Kidney (tissue), 14 donors: Measurements from ENCODE around the gene XRCC5. TPM values are rescaled to one million over a fixed set of nuclear protein-coding genes. Genes with fewer than 3 reads are reported as not detected.

Source experiments
- DNase-seq, 5 donors: peaks; one replicate each; pipeline ENCODE4 v3.0.0-alpha.2; 2013 to 2020
- FAIRE-seq: peaks from 2 replicates; lab custom pipeline; 2012; peaks lifted over from hg19 to GRCh38; lab: Jason Lieb, UNC
- H3K27ac ChIP-seq, 2 donors: one replicate each; pipeline ENCODE4 v1.7.0; 2013; ENCODE audit warnings: low read depth in 2 of 2, low read length in 2 of 2, inconsistent platforms in 1 of 2
- H3K27me3 ChIP-seq: one replicate; pipeline ENCODE4 v1.7.1; 2013; ENCODE audit warnings: low read length, inconsistent platforms; ENCODE audit not compliant: control insufficient read depth, insufficient read depth
- H3K36me3 ChIP-seq, 3 donors: one replicate each; pipeline versions ENCODE4 v1.7.0 to v1.7.1; 2013; ENCODE audit warnings: low read length in 3 of 3, control low read depth in 1 of 3, inconsistent platforms in 1 of 3; ENCODE audit not compliant: insufficient read depth in 3 of 3, control insufficient read depth in 2 of 3
- H3K4me1 ChIP-seq, 3 donors: one replicate each; pipeline versions ENCODE4 v1.7.0 to v1.7.1; 2013; ENCODE audit warnings: low read length in 3 of 3, inconsistent platforms in 1 of 3, low read depth in 1 of 3; ENCODE audit not compliant: control insufficient read depth in 2 of 3, insufficient read depth in 2 of 3
- H3K4me3 ChIP-seq, 3 donors: one replicate each; pipeline versions ENCODE4 v1.7.0 to v1.8.1; 2013; ENCODE audit warnings: low read length in 3 of 3, control low read depth in 1 of 3, inconsistent platforms in 1 of 3
- H3K9ac ChIP-seq, 3 donors: one replicate each; pipeline versions ENCODE4 v1.7.0 to v1.7.1; 2013; ENCODE audit warnings: low read length in 3 of 3, control low read depth in 1 of 3, inconsistent platforms in 1 of 3
- H3K9me3 ChIP-seq, 3 donors: one replicate each; pipeline versions ENCODE4 v1.7.0 to v1.7.1; 2013; ENCODE audit warnings: low read length in 3 of 3, control low read depth in 1 of 3, inconsistent platforms in 1 of 3; ENCODE audit not compliant: control insufficient read depth in 2 of 3, insufficient read depth in 1 of 3
- CTCF ChIP-seq: IDR thresholded peaks from 3 replicates; pipeline ENCODE4 v1.5.1; 2012; ENCODE audit warnings: mild to moderate bottlenecking, moderate library complexity, borderline replicate concordance; ENCODE audit not compliant: insufficient read depth; ENCODE audit errors: extremely low read depth
- intact Hi-C: fragments of 100-400 bp; cut with DNase I; formaldehyde crosslinking; loops from one replicate; pipeline ENCODE4 v1.11.1; 2022
- polyA plus RNA-seq: library from polyadenylated mRNA; stranded (reverse); fragments of 350-450 nt; fragmentation: Illumina TruSeq; extraction: RNeasy Lipid Tissue Mini Kit (QIAGEN cat#74804); gene quantifications from one replicate; pipeline ENCODE4 v1.2.3, GENCODE V29; 2014; ENCODE audit warnings: low read depth, low replicate concordance; ENCODE audit not compliant: insufficient read depth
- total RNA-seq: library from RNA; stranded (reverse); fragmentation: NEBNext Ultra II Directional; extraction: Animal tissue kit (Norgen Biotek cat#: 25700); gene quantifications from one replicate; pipeline ENCODE4 v1.2.1, GENCODE V29; 2021
- donor health status: control.
- donor health status: control.
- donor health status: control.
- donor health status: control.
- donor health status: control.
- donor health status: DM: yes; HTN: yes; CAD: no.
- donor health status: Normal renal cell carcinoma (clear cell type).

XRCC5 gene
- total and polyA plus RNA-seq, 2 donors from 2014 or later = 90.7 to 265 TPM

- H3K9ac ChIP-seq = no peak overlapping the region
- no peak for DNase-seq
- no peaks in the 10 kb centered on the region for H3K4me1 ChIP-seq
Observed at GRCh38 chr2:216103213-216103612, 5.9 kb upstream of the XRCC5 start.

GRCh38 chr2:216104691-216105090, 4.5 kb upstream of the XRCC5 start:
- no peak overlapping the region for H3K4me3 ChIP-seq
- H3K36me3 ChIP-seq = peaks cover 0 to 3% (median 2%) of the 10 kb centered on the region in 3 donors
- no peaks in the 10 kb centered on the region for H3K27me3 ChIP-seq
- H3K9ac ChIP-seq = no peak overlapping the region
- no peak for DNase-seq
- H3K4me1 ChIP-seq = peaks cover 0 to 3% (median 2%) of the 10 kb centered on the region in 3 donors
- FAIRE-seq = no peak
- H3K9me3 ChIP-seq = no peaks in the 10 kb centered on the region
- H3K27ac ChIP-seq = no peak overlapping the region
- no peak for TF ChIP-seq CTCF
- intact Hi-C loops = no loop called here

More at GRCh38 chr2:216103213-216103612, 5.9 kb upstream of the XRCC5 start:
- no peaks in the 10 kb centered on the region for H3K27me3 ChIP-seq
- H3K4me3 ChIP-seq = no peak overlapping the region
- no peak for FAIRE-seq
- peaks cover 0 to 6% (median 2%) of the 10 kb centered on the region in 3 donors for H3K36me3 ChIP-seq
- intact Hi-C loops = no loop called here
- peaks cover 0 to 1% (median 0%) of the 10 kb centered on the region in 3 donors for H3K9me3 ChIP-seq
- no peak overlapping the region for H3K27ac ChIP-seq
- no peak for TF ChIP-seq CTCF

GRCh38 chr2:216107320-216107719, 1.8 kb upstream of the XRCC5 start:
- Histone ChIP-seq H3K9ac (no peak overlapping the region), H3K27me3 (no peaks in the 10 kb centered on the region), H3K27ac (no peak overlapping the region), H3K4me3 (peak overlapping the region in 1 of 3 donors; percentile 58), H3K36me3 (peaks cover 0 to 8% (median 5%) of the 10 kb centered on the region in 3 donors), H3K4me1 (peaks cover 0 to 9% (median 3%) of the 10 kb centered on the region in 3 donors), H3K9me3 (no peaks in the 10 kb centered on the region)
- TF ChIP-seq CTCF = no peak
- FAIRE-seq (no peak), DNase-seq (peak in 1 of 5 donors; percentile 46)
- intact Hi-C loops = no loop called here

- Histone ChIP-seq H3K36me3 (peaks cover 0 to 12% (median 5%) of the 10 kb centered on the region in 3 donors), H3K4me3 (peak overlapping the region in 1 of 3 donors; percentile 58), H3K27me3 (no peaks in the 10 kb centered on the region), H3K4me1 (peaks cover 0 to 9% (median 3%) of the 10 kb centered on the region in 3 donors), H3K27ac (no peak overlapping the region), H3K9me3 (no peaks in the 10 kb centered on the region), H3K9ac (no peak overlapping the region)
- intact Hi-C loops = no loop called here
- TF ChIP-seq CTCF = no peak
- FAIRE-seq (no peak), DNase-seq (peak in 4 of 5 donors; percentile 32 to 79 (median 70))
Observed at GRCh38 chr2:216107760-216108159, 1.4 kb upstream of the XRCC5 start.
